OCI-LY7 (cell line): ENCODE data around the gene SMAGP. TPM values are rescaled to one million over a fixed set of nuclear protein-coding genes. Genes with fewer than 3 reads are reported as not detected.
"Not testable (repeated sequence)": the region's sequence is repeated elsewhere in the genome, so short reads cannot be mapped to it uniquely, and the experiment has no call there.

Source experiments
- BruUV-seq: library from RNA; stranded (reverse); fragments of 400-500 nt; replicated peaks from 2 replicates; lab custom pipeline; 2021; lab: Mats Ljungman, UMichigan
- CTCF ChIA-PET: fragments of 300-600 bp; sonication (Branson Sonifier 250); formaldehyde crosslinking; loops from one replicate; lab custom pipeline; 2022; ENCODE audit warnings: antibody characterized with exemption; ENCODE audit not compliant: unreplicated experiment; lab: Charles Lee
- POLR2A ChIA-PET: fragments of 300-600 bp; sonication (Branson Sonifier 250); formaldehyde crosslinking; loops from one replicate; lab custom pipeline; 2022; ENCODE audit warnings: antibody characterized with exemption; lab: Charles Lee
- DNase-seq: peaks from one replicate; pipeline ENCODE4 v3.0.0-alpha.2; 2015; ENCODE audit warnings: low spot score
- H2AFZ ChIP-seq: fragments of 200-600 bp; sonication (generic), shearing (Covaris generic); 2 replicates; pipeline ENCODE4 v1.6.1; 2014; ENCODE audit warnings: mild to moderate bottlenecking, antibody characterized with exemption, low read length, moderate library complexity
- H3K27ac ChIP-seq: fragments of 200-600 bp; sonication (generic); 2 replicates; pipeline ENCODE4 v1.5.1; 2014; ENCODE audit warnings: mixed run types, low read depth, mild to moderate bottlenecking, moderate library complexity, low read length, inconsistent platforms; ENCODE audit not compliant: poor library complexity, severe bottlenecking
- H3K36me3 ChIP-seq: fragments of 200-600 bp; sonication (generic); 2 replicates; pipeline ENCODE4 v1.6.1; 2014; ENCODE audit warnings: mild to moderate bottlenecking, antibody characterized with exemption, low read length, moderate library complexity, mixed read lengths; ENCODE audit not compliant: insufficient read depth
- H3K4me1 ChIP-seq: fragments of 200-600 bp; sonication (generic); 2 replicates; pipeline ENCODE4 v1.5.1; 2014; ENCODE audit warnings: mild to moderate bottlenecking, low read length; ENCODE audit not compliant: insufficient read depth, poor library complexity, severe bottlenecking
- H3K4me2 ChIP-seq: fragments of 200-600 bp; sonication (generic); 2 replicates; pipeline ENCODE4 v1.6.1; 2014; ENCODE audit warnings: mild to moderate bottlenecking, low read length
- H3K4me3 ChIP-seq: fragments of 200-600 bp; sonication (generic); 2 replicates; pipeline ENCODE4 v1.5.1; 2014; ENCODE audit warnings: mild to moderate bottlenecking, low read depth, low read length; ENCODE audit not compliant: poor library complexity, severe bottlenecking
- H3K79me2 ChIP-seq: fragments of 200-600 bp; sonication (generic); 2 replicates; pipeline ENCODE4 v1.6.1; 2016; ENCODE audit warnings: low read depth, mild to moderate bottlenecking, low read length, moderate library complexity, mixed read lengths; ENCODE audit not compliant: insufficient read depth
- H3K9me2 ChIP-seq: fragments of 200-600 bp; sonication (generic); 2 replicates; pipeline ENCODE4 v1.6.1; 2016; ENCODE audit warnings: mild to moderate bottlenecking, low read length, mixed read lengths; ENCODE audit not compliant: insufficient read depth
- H3K9me3 ChIP-seq: fragments of 200-600 bp; sonication (generic); 2 replicates; pipeline ENCODE4 v1.6.1; 2014; ENCODE audit warnings: mild to moderate bottlenecking, mixed run types, low read length, mixed read lengths
- H4K20me1 ChIP-seq: fragments of 200-600 bp; sonication (generic); 2 replicates; pipeline ENCODE4 v1.6.1; 2014; ENCODE audit warnings: mild to moderate bottlenecking, antibody characterized with exemption, low read length, moderate library complexity, mixed read lengths; ENCODE audit not compliant: insufficient read depth
- CTCF ChIP-seq: fragments of 200-600 bp; sonication (generic); conservative IDR thresholded peaks from 2 replicates; pipeline ENCODE4 v1.5.1; 2014; ENCODE audit warnings: mild to moderate bottlenecking, antibody characterized with exemption, low read length, moderate library complexity, mixed read lengths
- EZH2phosphoT487 ChIP-seq: fragments of 200-600 bp; sonication (generic); IDR thresholded peaks from 2 replicates; pipeline ENCODE4 v1.6.1; 2018; ENCODE audit warnings: low read depth, borderline replicate concordance, mild to moderate bottlenecking, mixed run types, antibody characterized with exemption, low read length, moderate library complexity, mixed read lengths
- intact Hi-C: fragments of 100-400 bp; cut with micrococcal nuclease; formaldehyde crosslinking; loops from one replicate; pipeline ENCODE4 v1.10.0; 2022; ENCODE audit not compliant: unreplicated experiment
- total RNA-seq, 2 experiments: library from RNA; depleted of rRNA in 1 of 2; stranded (reverse); fragments of >200 nt in 1 of 2; shearing (Covaris generic) in 1 of 2; gene quantifications; 2 replicates each; pipeline ENCODE4 v1.2.3, GENCODE V29; 2014 to 2022

Gene SMAGP
- total RNA-seq, 2 experiments from 2014 or later: 2.6 TPM; not detected in 1

DNA sequence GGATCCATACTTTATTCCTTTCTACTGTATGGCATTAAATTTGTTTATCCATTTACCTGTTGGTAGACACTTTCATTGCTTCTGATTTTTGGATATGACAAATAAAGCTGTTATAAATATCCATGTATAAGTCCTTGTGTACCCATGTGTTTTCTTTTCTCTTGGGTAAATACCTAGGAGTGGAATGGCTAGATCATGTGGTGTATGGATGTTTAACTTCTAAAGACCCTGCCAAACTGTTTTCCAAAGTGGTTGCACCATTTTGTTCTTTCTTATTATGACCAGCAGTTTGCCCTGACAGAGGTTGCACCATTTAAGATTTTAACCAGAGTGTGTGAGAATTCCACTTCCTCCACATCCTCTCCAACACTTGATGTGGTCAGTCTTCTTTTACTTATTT lies 37.6 kb downstream of the SMAGP start:
- no peaks in the 10 kb centered on the region for H3K79me2 ChIP-seq
- H3K27ac ChIP-seq: no peak overlapping the region
- no peak overlapping the region for H2AFZ ChIP-seq
- POLR2A ChIA-PET: interaction anchor here (0.7 kb wide), 2 partner anchors 45 to 58 kb away, joined by 3 to 4 read pairs; no protein-coding TSS in a partner anchor
- no peak overlapping the region for H3K4me3 ChIP-seq
- BruUV-seq: no TSS peak
- no peaks in the 10 kb centered on the region for H3K36me3 ChIP-seq
- no peaks in the 10 kb centered on the region for H3K9me2 ChIP-seq
- no peaks in the 10 kb centered on the region for H4K20me1 ChIP-seq
- peaks cover under 1% of the 10 kb centered on the region for H3K4me1 ChIP-seq
- no peak overlapping the region for H3K4me2 ChIP-seq
- no peak for DNase-seq
- no peak for TF ChIP-seq EZH2phosphoT487
- no peak for TF ChIP-seq CTCF
- intact Hi-C loops: loop anchor here (10.0 kb wide), 1 partner anchor 468 kb away; the partner anchor contains the start of gene ATF1
- H3K9me3 ChIP-seq: no peaks in the 10 kb centered on the region
- CTCF ChIA-PET: no interaction called here

DNA sequence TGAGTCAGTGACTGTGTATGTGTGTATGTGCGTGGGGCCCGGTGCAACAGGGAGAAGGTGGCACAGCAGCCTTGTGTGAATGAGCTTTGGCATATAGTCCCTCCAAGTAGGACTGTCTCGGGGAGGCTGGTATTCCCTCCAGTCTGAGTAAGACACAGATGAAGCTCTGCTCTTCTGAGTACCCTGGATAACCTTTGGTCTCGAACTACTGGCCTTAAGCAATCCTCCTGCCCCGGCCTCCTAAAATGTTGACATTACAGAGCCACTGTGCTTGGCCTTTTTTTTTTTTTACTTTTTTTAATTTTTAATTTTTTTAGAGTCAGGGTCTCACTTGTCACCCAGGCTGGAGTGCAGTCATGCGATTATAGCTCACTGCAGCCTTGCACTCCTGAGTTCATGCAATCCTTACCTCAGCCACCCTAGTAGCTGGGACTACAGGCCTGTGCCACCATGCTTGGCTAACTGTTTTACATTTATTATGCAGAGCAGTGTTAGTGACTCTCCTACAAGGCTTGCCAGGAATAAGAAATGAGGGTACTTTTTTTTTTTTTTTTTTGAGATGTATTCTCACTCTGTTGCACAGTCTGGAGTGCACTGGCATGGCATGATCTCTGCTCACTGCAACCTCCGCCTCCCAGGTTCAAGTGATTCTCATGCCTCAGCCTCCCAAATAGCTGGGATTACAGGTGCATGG lies 41.0 kb downstream of the SMAGP start:
- Histone ChIP-seq H3K9me2 (no peaks in the 10 kb centered on the region), H3K79me2 (no peaks in the 10 kb centered on the region), H3K9me3 (no peaks in the 10 kb centered on the region), H3K4me1 (no peaks in the 10 kb centered on the region), H3K4me2 (no peak overlapping the region), H3K27ac (no peak overlapping the region), H2AFZ (no peak overlapping the region), H3K4me3 (no peak overlapping the region), H4K20me1 (no peaks in the 10 kb centered on the region), H3K36me3 (no peaks in the 10 kb centered on the region)
- BruUV-seq: no TSS peak
- ChIA-PET CTCF (interaction anchor here (0.5 kb wide), 1 partner anchor 220 kb away, joined by 3 read pairs; no protein-coding TSS in a partner anchor), POLR2A (interaction anchor here (0.6 to 1.6 kb wide), 2 partner anchors 10 to 342 kb away, joined by 3 to 6 read pairs; partner anchors contain the start of gene DAZAP2)
- no peak for TF ChIP-seq EZH2phosphoT487
- TF ChIP-seq CTCF: no peak
- no peak for DNase-seq
- intact Hi-C loops: no loop called here

DNA sequence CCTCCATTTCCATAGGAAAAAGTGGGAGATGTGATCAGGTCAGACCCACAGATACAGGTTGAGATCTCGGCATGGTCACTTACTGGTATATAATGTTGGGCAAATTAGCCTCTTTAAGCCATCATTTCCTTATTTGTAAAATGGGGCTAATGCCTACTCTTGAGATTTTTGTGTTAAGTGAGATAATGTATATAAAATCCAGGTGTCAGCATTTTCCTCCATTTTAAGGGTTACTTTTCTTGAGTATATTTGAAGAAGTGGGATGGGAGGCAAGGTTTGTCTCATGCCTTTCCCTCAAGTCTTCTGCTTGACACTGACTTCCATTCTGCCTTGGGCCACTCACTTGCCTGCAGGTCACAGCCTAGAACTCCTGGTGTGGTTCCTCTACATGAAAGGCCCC lies 42.3 kb downstream of the SMAGP start:
- Histone ChIP-seq H3K27ac (no peak overlapping the region), H3K79me2 (no peaks in the 10 kb centered on the region), H3K4me3 (no peak overlapping the region), H2AFZ (no peak overlapping the region), H3K4me1 (no peaks in the 10 kb centered on the region), H3K9me3 (no peaks in the 10 kb centered on the region), H3K36me3 (no peaks in the 10 kb centered on the region), H4K20me1 (no peaks in the 10 kb centered on the region), H3K4me2 (no peak overlapping the region), H3K9me2 (no peaks in the 10 kb centered on the region)
- no TSS peak for BruUV-seq
- ChIA-PET CTCF (no interaction called here), POLR2A (interaction anchor here (1.6 kb wide), 1 partner anchor 11 kb away, joined by 6 read pairs; the partner anchor contains the start of gene DAZAP2)
- intact Hi-C loops: no loop called here
- no peak for DNase-seq
- TF ChIP-seq EZH2phosphoT487 (no peak), CTCF (no peak)

DNA sequence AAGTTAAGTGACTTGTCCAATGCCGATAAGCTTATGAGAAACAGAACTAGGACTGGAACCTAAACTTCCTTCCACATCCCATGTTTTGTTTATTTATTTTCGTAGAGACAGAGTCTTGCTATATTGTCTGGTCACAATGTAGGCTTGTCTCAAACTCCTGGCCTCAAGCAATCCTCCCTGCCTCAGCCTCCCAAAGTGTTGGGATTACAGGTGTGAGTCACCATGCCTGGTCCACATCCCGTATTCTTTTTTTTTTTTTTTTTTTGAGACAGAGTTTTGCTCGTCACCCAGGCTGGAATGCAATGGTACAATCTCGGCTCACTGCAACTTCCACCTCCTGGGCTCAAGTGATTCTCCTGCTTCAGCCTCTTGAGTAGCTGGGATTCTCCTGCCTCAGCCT lies 43.1 kb downstream of the SMAGP start:
- H3K4me1 ChIP-seq, intact Hi-C loops, H3K4me3 ChIP-seq, BruUV-seq, H3K79me2 ChIP-seq, H3K9me2 ChIP-seq, H2AFZ ChIP-seq, H4K20me1 ChIP-seq, H3K9me3 ChIP-seq, CTCF ChIA-PET, DNase-seq, H3K36me3 ChIP-seq, H3K27ac ChIP-seq, H3K4me2 ChIP-seq: not testable (repeated sequence)
- POLR2A ChIA-PET: interaction anchor here (0.5 to 1.0 kb wide), 4 partner anchors 9 to 162 kb away, joined by 3 read pairs; partner anchors contain the start of gene POU6F1
